ENCODE results near the gene HELB.
A peak's percentile ranks its signal among the peaks of the same experiment; 100 is the strongest.
"Not testable (repeated sequence)": the region's sequence is repeated elsewhere in the genome, so short reads cannot be mapped to it uniquely, and the experiment has no call there.

Gene HELB

DNA sequence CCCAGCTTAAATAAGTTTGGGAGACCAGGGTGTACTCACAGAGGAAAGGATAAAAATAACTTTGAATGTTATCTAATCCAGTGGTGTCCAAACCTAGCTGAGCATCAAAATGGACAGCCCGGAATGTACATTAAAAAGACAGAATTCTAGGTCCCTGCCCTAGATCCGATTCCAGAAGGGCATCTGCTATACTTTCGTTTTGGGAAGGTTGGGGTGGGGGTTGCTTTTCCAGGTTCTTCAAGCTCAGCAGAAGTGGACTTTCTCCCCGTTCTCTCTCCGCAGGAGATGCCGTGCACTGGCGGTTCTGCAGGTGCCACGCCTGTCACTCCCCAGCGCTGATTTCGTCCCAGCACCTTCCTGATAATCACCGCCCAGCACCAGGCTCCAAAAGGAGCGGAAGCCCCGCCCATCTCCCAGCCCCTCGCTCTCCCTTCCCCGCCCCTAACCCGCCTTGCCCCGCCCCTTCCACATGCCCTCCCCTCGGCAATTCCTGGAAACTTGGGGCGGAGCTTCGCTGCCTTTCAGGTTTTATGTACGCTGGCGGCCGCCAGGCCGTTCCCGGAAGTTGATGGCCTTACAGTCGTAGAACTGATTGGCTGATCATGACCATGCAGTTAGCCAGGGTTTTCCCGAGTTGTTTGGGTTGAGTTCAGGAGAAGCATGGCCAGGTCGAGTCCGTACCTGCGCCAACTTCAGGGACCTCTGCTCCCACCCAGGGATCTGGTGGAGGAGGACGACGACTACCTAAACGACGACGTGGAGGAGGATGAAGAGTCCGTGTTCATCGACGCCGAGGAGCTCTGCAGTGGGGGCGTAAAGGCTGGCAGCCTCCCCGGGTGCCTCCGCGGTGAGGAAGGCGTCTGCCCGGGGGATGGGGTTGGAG is at the start of gene HELB:
Gene HELB (plus strand): TSS at position 550 of the 883 bp plus-strand sequence. CDS start 111 bp downstream, at position 661.
- peak; percentile 98 to 99 for DNase-seq

DNA sequence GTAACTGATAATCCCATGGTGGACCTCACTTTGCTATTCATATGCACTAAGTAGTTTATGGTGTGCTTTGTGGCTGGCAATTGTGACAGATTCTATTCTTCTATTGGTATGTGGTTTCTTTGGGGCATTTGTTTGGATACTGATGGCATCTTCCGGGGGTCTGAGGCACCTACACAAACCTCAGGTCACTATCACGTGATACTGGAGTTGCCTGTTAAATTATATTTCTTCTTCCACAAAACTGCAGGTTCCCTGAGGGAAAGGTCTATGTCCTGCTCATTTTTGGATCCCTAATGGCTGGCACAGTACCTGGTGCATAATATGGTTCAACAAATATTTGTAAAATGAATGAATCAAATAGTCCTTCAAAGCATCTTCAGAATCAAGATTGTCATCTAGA is 49.5 kb upstream of the HELB start:
- DNase-seq, result no peak

DNA sequence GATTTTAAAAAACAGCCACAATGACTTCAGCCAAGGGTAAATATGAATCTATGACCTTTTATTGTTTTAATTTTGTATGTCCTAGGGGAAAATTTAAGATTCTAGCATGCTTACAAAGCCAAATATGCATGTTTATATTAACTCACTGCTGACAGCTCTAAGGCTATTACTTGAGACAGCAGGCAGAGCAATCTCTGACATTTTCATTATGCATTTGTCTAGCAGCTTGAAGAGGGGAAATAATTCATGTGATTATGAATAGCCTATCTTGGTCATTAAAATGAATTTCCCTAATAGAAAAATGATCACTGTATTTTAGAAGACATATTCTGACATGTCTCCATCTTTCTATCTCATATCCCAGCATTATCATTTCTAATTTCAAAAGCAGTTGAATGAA is 46.6 kb upstream of the HELB start:
- no peak for DNase-seq

- no peak for DNase-seq
Observed at GRCh38 chr12:66258011-66258410, 44.3 kb upstream of the HELB start.

GRCh38 chr12:66262737-66263136 is 39.6 kb upstream of the HELB start:
- DNase-seq, result no peak

DNA sequence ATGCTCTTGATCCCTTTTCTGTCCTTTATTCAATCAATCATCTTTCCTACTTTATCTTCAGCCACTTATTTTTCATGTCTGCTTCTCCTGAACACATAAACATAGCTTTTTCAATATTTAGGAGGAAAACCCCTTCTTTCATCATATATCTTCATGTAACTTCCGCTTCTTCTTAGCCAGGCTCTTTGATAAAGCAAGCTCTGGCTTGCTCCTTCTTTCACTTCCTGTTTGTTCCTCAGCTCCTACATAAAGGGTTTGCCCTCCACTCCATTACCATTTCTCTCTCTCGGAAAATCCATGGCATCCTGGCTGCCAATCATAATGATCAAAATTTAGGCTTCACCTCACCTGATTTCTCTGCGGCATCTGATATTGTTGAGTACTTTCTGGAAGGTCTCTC is 33.7 kb upstream of the HELB start:
- DNase-seq, result no peak

DNA sequence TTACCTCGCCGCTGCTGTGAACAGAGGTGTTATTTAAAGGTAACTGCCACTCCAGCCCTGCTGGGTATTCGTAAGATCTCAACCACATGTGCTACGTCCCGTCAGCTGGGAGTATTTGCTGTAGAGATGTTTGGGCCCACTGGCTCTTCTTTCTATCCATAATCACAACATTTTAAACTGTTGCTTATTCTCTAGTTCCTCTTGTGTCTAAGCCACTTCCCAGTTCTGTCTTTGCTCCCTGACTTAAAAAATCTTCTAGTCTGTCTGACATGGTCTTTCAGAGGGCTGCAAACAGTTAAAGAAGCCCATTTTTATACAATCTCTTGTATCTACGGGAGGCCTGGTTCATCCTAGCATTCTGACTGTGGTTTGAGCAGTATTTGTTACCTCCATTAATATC is 33.2 kb upstream of the HELB start:
- DNase-seq, result no peak

- DNase-seq, result peak in 1 of 2 donors; percentile 16
Observed at GRCh38 chr12:66269757-66270383, 32.4 kb upstream of the HELB start.

GRCh38 chr12:66270613-66271012 is 31.7 kb upstream of the HELB start:
- no peak for DNase-seq

DNA sequence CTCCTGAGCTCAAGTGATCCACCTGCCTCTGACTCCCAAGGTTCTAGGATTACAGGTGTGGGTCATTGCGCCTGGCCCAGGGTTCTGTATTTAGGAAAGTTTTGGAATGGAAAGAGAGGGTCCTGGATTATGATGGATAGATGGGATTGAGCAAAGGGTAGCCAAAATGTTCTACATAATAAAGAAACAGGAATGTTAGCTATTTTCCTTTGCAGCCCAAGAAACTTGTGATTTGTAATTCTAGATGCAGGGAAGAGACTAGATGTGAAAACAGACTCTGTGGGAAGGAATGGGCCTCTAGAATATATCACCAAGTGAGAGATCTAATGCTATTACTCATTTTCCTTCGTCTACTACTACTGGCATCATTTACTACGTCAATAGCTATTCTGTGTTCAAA is 29.6 kb upstream of the HELB start:
- DNase-seq, result no peak

DNA sequence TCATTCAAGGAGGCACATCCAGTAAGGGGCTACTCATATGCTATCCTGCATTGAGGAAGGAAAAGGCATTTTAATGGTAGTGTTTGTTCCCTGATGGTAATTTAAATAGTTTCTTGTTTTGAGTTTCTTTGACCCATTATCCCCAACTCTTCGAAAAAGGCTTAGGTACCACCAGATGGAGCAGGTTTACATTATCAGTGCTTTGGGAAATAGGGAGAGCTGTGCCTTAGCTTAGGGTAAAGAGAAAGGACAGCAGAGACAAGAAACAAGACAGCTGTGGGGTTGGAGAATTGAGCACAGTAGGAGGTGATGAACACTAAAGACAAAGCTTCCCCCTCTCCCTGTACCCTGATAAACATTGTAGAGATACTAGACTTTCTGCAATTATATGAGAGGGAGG is 29.1 kb upstream of the HELB start:
- DNase-seq, result no peak

- DNase-seq, result no peak
Observed at GRCh38 chr12:66275040-66275439, 27.3 kb upstream of the HELB start.

DNA sequence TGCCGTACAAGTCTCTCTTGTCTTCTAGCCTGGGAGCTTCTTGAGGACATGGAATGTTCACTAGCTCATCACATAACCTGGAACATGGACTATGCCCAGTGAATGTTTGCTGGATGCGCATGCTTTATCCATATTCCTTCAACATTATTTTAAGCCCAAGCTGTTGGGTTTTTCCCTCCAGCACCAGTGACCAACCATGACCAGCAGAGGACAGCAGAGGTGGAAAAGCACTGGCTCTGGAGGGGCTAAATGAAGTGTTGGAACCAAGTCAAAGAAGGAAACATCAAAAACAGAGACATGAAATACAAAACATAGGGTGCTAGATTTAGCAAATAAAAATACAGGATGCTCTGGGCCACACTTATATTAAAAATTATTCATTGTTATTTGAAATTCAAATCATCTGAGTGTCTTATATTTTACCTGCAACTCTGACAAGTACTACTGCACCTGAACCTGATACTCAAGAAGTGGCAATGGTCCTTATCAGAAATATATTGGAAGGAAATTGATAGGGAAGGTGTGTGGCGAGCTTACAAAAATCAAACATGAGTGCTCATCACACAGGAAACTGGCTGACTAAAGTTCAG is 23.1 kb upstream of the HELB start:
- peak; percentile 31 to 48 for DNase-seq

- no peak for DNase-seq
Observed at GRCh38 chr12:66280561-66280960, 21.7 kb upstream of the HELB start.

DNA sequence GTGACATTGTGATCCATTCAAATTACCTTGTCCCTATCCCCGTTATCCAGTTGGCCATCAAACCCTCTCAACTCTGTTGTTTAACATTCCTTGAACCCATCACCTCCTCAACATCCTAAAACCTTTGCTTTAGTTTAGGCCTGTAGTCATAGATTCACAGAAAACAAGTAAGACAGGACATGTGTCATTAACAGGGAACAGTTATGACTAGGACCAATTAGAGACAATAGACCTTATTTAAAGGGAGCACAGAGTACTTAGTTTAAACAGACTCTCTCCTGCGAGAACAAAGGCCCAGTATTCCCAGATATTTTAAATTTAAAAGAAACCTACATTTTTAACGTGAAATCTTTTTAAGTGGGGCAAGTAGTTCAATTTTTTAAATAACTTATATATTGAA is 20.0 kb upstream of the HELB start:
- no peak for DNase-seq

- no peak for DNase-seq
Observed at GRCh38 chr12:66287275-66287674, 15.0 kb upstream of the HELB start.

DNA sequence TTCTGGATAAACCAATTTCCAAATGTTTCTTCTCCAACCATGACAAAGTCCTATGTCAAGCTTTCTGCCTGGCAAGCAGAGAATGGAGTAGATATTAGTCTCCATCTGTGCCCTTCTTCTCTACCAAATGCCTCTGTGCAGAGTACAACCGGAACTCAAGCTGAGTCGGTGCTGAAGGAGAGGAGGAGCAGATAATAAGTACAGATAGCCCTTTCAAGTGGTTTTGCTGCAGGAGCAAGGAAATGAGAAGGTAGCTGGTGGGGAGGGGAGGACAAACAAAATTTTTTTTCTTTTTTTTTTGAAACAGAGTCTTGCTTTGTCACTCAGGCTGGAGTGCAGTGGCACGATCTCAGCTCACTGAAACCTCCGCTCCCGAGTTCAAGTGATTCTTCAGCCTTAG is 14.2 kb upstream of the HELB start:
- peak; percentile 63 to 65 for DNase-seq

- DNase-seq, result no peak
Observed at GRCh38 chr12:66289485-66289884, 12.8 kb upstream of the HELB start.

GRCh38 chr12:66290716-66291200 is 11.5 kb upstream of the HELB start:
- no peak for DNase-seq

DNA sequence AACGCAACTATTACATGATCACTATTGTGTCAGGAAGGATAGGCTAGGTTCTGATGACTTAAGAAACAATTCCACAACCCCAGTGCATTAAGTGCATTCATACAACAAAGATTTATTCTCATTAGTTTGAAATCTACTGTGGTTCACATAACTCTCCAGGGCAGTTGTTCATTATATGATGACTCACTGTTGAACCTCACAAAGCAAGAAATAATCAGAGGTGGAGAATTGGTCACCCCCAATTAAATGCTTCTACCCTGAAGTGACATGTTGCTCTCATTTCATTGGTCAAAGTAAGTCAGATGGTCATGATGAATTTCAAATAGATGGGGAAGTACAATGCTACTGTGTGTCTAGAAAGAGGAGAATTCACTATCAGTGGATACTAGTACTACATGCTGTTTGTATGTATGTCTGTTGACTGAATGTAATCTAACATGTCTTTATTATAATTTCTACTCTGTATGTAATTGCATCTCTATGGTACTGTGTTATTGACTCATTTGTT is 6.1 kb upstream of the HELB start:
- no peak for DNase-seq

DNA sequence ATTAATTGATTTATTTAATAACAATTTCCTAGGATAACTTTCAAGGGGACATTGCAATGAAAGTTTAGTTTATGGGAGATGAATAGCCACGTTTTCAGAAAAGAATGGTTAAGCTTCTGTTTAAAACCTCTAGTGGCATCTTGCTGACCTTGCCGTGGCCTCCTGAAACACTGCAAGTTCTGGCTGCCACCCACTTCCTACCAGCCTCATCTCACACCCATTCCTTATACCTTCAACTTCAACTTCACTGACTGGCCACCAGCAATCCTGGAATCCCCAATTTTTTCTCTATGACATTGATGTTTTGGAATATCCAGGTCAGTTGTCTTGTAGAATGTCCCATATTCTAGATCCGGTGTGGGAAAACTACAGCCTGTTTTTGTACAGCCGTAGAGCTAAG is 5.2 kb upstream of the HELB start:
- no peak for DNase-seq

- no peak for DNase-seq
Observed at GRCh38 chr12:66297923-66298322, 4.4 kb upstream of the HELB start.

DNA sequence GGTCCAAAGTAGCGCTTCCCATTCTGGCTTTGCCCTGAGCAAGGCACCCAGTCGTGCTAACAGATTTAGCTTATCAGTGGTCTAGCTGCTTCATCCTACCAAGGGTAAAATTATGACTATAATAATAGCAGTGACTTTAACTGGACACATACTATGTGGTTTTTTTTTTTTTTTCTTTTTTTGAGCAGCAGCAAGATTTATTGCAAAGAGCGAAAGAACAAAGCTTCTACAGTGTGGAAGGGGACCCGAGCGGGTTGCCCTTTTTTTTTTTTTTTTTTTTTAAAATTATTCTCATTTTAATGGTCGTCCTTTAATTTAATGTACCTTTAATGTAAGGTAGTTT is 505 bp downstream of the HELB start:
- no peak for DNase-seq

DNA sequence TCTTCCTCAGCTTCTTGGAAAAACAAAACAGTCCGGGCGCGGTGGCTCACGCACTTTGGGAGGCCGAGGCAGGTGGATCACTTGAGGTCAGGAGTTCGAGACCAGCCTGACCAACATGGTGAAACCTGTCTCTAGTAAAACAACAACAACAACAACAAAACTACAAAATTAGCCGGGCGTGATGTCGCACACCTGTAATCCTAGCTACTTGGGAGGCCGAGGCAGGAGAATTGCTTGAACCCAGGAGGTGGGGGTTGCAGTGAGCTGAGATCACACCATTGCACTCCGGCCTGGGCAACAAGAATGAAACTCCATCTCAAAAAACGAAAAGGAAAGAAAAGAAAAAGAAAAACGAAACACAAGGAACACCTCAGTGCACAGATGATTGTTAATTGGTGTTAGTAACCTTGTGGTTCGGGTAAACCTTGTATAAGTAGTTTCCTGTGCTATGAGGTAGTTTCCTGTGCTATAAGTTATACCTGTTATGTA is 1.1 kb downstream of the HELB start:
- DNase-seq, result not testable (repeated sequence)
